ENCODE data around the gene DNASE1L3. TPM values are rescaled to one million over a fixed set of nuclear protein-coding genes. Genes with fewer than 3 reads are reported as not detected.

Gene DNASE1L3
- total RNA-seq, 4 donors from 2014 or later = 0.58 to 2.4 (median 1.3) TPM; not detected in 1

GRCh38 chr3:58198362-58198761, 12.4 kb downstream of the DNASE1L3 start:
- Histone ChIP-seq H3K27me3 (no peaks in the 10 kb centered on the region), H3K4me3 (no peak overlapping the region), H3K9me3 (no peaks in the 10 kb centered on the region), H3K4me1 (peaks cover 0 to 30% (median 0%) of the 10 kb centered on the region in 3 donors), H3K36me3 (no peaks in the 10 kb centered on the region), H3K27ac (peak overlapping the region in 2 of 4 donors; percentile 29 to 55)
- TF ChIP-seq POLR2AphosphoS5 (IDR thresholded peaks at IDR 0.05) (no peak), POLR2A (IDR thresholded peaks at IDR 0.05) (no peak), CTCF (IDR thresholded peaks at IDR 0.05) (no peak), EP300 (IDR thresholded peaks at IDR 0.05) (no peak)
- no peak for ATAC-seq
- 70 to 73% methylated on average over 6 to 8 of the region's 8 CpGs for WGBS, 2 donors (ENCODE audit: low coverage in 1 of 2)

- H3K27ac ChIP-seq = peak overlapping the region in 1 of 4 donors; percentile 55
- H3K9me3 ChIP-seq = no peaks in the 10 kb centered on the region
- ATAC-seq = no peak
- H3K36me3 ChIP-seq = no peaks in the 10 kb centered on the region
- peaks cover 0 to 30% (median 0%) of the 10 kb centered on the region in 3 donors for H3K4me1 ChIP-seq
- H3K27me3 ChIP-seq = no peaks in the 10 kb centered on the region
- 92 to 100% methylated on average over 5 of the region's 10 CpGs for WGBS, 2 donors (ENCODE audit: low coverage in 1 of 2)
- no peak overlapping the region for H3K4me3 ChIP-seq
- TF ChIP-seq CTCF (IDR thresholded peaks at IDR 0.05) (no peak), POLR2A (IDR thresholded peaks at IDR 0.05) (no peak), POLR2AphosphoS5 (IDR thresholded peaks at IDR 0.05) (no peak), EP300 (IDR thresholded peaks at IDR 0.05) (no peak)
Observed at GRCh38 chr3:58197588-58197987, 13.2 kb downstream of the DNASE1L3 start.

- H3K4me3 ChIP-seq = no peak overlapping the region
- H3K9me3 ChIP-seq = no peaks in the 10 kb centered on the region
- no peak for ATAC-seq
- TF ChIP-seq CTCF (IDR thresholded peaks at IDR 0.05) (no peak), POLR2A (IDR thresholded peaks at IDR 0.05) (no peak), POLR2AphosphoS5 (IDR thresholded peaks at IDR 0.05) (no peak), EP300 (IDR thresholded peaks at IDR 0.05) (no peak)
- H3K27me3 ChIP-seq = no peaks in the 10 kb centered on the region
- 92 to 93% methylated on average over 11 of the region's 12 CpGs for WGBS, 2 donors (ENCODE audit: low coverage in 1 of 2)
- H3K27ac ChIP-seq = no peak overlapping the region
- peaks cover 0 to 12% (median 0%) of the 10 kb centered on the region in 3 donors for H3K4me1 ChIP-seq
- no peaks in the 10 kb centered on the region for H3K36me3 ChIP-seq
Observed at GRCh38 chr3:58193682-58194407, 16.9 kb downstream of the DNASE1L3 start.

DNA sequence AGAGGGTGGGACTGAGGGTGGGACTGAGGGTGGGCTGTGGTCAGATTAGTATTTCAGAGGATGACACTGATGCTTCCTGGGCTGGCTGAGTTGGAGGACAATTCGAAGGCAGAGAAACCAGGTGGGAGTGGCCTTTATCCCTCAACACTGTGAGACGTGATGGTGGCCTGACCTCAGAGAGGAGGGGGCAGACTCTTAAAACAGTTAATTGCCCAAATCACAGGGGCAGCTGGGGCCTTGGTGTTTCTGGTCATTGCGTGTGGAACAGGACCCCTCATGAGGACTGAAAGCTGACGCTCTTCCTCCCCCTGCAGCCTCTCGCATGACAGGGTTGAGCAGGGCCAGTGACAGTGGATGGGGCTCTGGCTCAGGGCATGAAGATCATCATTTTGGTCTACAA, 18.7 kb downstream of the DNASE1L3 start:
- no peak for ATAC-seq
- TF ChIP-seq EP300 (IDR thresholded peaks at IDR 0.05) = no peak
- TF ChIP-seq POLR2AphosphoS5 (IDR thresholded peaks at IDR 0.05) = no peak
- no peak for TF ChIP-seq CTCF (IDR thresholded peaks at IDR 0.05)
- no peak for TF ChIP-seq POLR2A (IDR thresholded peaks at IDR 0.05)
- 86 to 100% methylated on average over 1 to 3 of the region's 5 CpGs for WGBS, 2 donors (ENCODE audit: low coverage in 1 of 2)
- H3K27ac ChIP-seq = no peak overlapping the region
- no peak overlapping the region for H3K4me3 ChIP-seq
- no peaks in the 10 kb centered on the region for H3K36me3 ChIP-seq
- no peaks in the 10 kb centered on the region for H3K27me3 ChIP-seq
- no peaks in the 10 kb centered on the region for H3K9me3 ChIP-seq
- H3K4me1 ChIP-seq = no peaks in the 10 kb centered on the region

GRCh38 chr3:58191361-58191991, 19.3 kb downstream of the DNASE1L3 start:
- H3K36me3 ChIP-seq = no peaks in the 10 kb centered on the region
- H3K27ac ChIP-seq = no peak overlapping the region
- WGBS, 2 donors (ENCODE audit: low coverage in 1 of 2) = 63 to 73% methylated on average over 5 to 9 of the region's 10 CpGs
- ATAC-seq = no peak
- H3K4me3 ChIP-seq = no peak overlapping the region
- no peaks in the 10 kb centered on the region for H3K9me3 ChIP-seq
- no peaks in the 10 kb centered on the region for H3K4me1 ChIP-seq
- H3K27me3 ChIP-seq = no peaks in the 10 kb centered on the region
- TF ChIP-seq EP300 (IDR thresholded peaks at IDR 0.05) = no peak

Measured in gastroesophageal sphincter (tissue), 4 donors.